ENCODE data around the gene MPV17L2.

MPV17L2 gene

GRCh38 chr19:18191640-18192062, 1.4 kb upstream of the MPV17L2 start:
- Mint-ChIP-seq H3K4me1 (peaks cover 15% of the 10 kb centered on the region), H3K27ac (peak overlapping the region; percentile 91), H3K27me3 (no peaks in the 10 kb centered on the region), H3K4me3 (peak overlapping the region; percentile 77), H3K36me3 (peaks cover 3% of the 10 kb centered on the region), H3K9me3 (no peaks in the 10 kb centered on the region)
- DNase-seq (ENCODE audit: low spot score in 2 of 2) (no peak), ATAC-seq (ENCODE audit: low read depth) (no peak)

- H3K27ac Mint-ChIP-seq, result peak overlapping the region; percentile 91
- H3K4me1 Mint-ChIP-seq, result peaks cover 15% of the 10 kb centered on the region
- H3K27me3 Mint-ChIP-seq, result no peaks in the 10 kb centered on the region
- peaks cover 10% of the 10 kb centered on the region for H3K36me3 Mint-ChIP-seq
- ATAC-seq (ENCODE audit: low read depth), result no peak
- H3K4me3 Mint-ChIP-seq, result peak overlapping the region; percentile 77
- H3K9me3 Mint-ChIP-seq, result no peaks in the 10 kb centered on the region
- DNase-seq (ENCODE audit: low spot score in 2 of 2), result no peak
These were observed 566 bp downstream of the MPV17L2 start for GRCh38 chr19:18193388-18194180.

GRCh38 chr19:18194181-18194530, 1.1 kb downstream of the MPV17L2 start:
- DNase-seq (ENCODE audit: low spot score in 2 of 2) (no peak), ATAC-seq (ENCODE audit: low read depth) (no peak)
- Mint-ChIP-seq H3K4me3 (peak overlapping the region; percentile 77), H3K9me3 (no peaks in the 10 kb centered on the region), H3K27ac (no peak overlapping the region), H3K36me3 (peaks cover 13% of the 10 kb centered on the region), H3K27me3 (no peaks in the 10 kb centered on the region), H3K4me1 (peaks cover 15% of the 10 kb centered on the region)

- H3K4me1 Mint-ChIP-seq, result peaks cover 15% of the 10 kb centered on the region
- peaks cover 13% of the 10 kb centered on the region for H3K36me3 Mint-ChIP-seq
- H3K9me3 Mint-ChIP-seq, result no peaks in the 10 kb centered on the region
- peak; percentile 10 for ATAC-seq (ENCODE audit: low read depth)
- no peaks in the 10 kb centered on the region for H3K27me3 Mint-ChIP-seq
- peak overlapping the region; percentile 77 for H3K4me3 Mint-ChIP-seq
- H3K27ac Mint-ChIP-seq, result peak overlapping the region; percentile 83
- peak in 1 of 2 donors; percentile 46 for DNase-seq (ENCODE audit: low spot score in 2 of 2)
These were observed 1.7 kb downstream of the MPV17L2 start for GRCh38 chr19:18194554-18195238.

GRCh38 chr19:18196511-18196845, 3.5 kb downstream of the MPV17L2 start:
- Mint-ChIP-seq H3K4me3 (peak overlapping the region; percentile 14), H3K27ac (peak overlapping the region; percentile 32), H3K36me3 (peaks cover 15% of the 10 kb centered on the region), H3K9me3 (no peaks in the 10 kb centered on the region), H3K4me1 (peaks cover 16% of the 10 kb centered on the region), H3K27me3 (no peaks in the 10 kb centered on the region)
- ATAC-seq (ENCODE audit: low read depth) (no peak), DNase-seq (ENCODE audit: low spot score in 2 of 2) (no peak)

GRCh38 chr19:18197306-18197705, 4.3 kb downstream of the MPV17L2 start:
- H3K27ac Mint-ChIP-seq, result no peak overlapping the region
- H3K36me3 Mint-ChIP-seq, result peaks cover 17% of the 10 kb centered on the region
- no peak overlapping the region for H3K4me3 Mint-ChIP-seq
- H3K27me3 Mint-ChIP-seq, result no peaks in the 10 kb centered on the region
- H3K4me1 Mint-ChIP-seq, result peaks cover 19% of the 10 kb centered on the region
- DNase-seq (ENCODE audit: low spot score in 2 of 2) (no peak), ATAC-seq (ENCODE audit: low read depth) (no peak)
- no peaks in the 10 kb centered on the region for H3K9me3 Mint-ChIP-seq

GRCh38 chr19:18197941-18198340, 4.9 kb downstream of the MPV17L2 start:
- no peak overlapping the region for H3K4me3 Mint-ChIP-seq
- no peak for DNase-seq (ENCODE audit: low spot score in 2 of 2)
- H3K36me3 Mint-ChIP-seq, result peaks cover 17% of the 10 kb centered on the region
- H3K27me3 Mint-ChIP-seq, result no peaks in the 10 kb centered on the region
- no peak for ATAC-seq (ENCODE audit: low read depth)
- H3K9me3 Mint-ChIP-seq, result no peaks in the 10 kb centered on the region
- H3K4me1 Mint-ChIP-seq, result peaks cover 22% of the 10 kb centered on the region
- H3K27ac Mint-ChIP-seq, result no peak overlapping the region

GRCh38 chr19:18198374-18198773, 5.4 kb downstream of the MPV17L2 start:
- no peak overlapping the region for H3K4me3 Mint-ChIP-seq
- peaks cover 17% of the 10 kb centered on the region for H3K36me3 Mint-ChIP-seq
- H3K27ac Mint-ChIP-seq, result no peak overlapping the region
- no peaks in the 10 kb centered on the region for H3K9me3 Mint-ChIP-seq
- ATAC-seq (ENCODE audit: low read depth), result no peak
- peaks cover 26% of the 10 kb centered on the region for H3K4me1 Mint-ChIP-seq
- no peaks in the 10 kb centered on the region for H3K27me3 Mint-ChIP-seq
- no peak for DNase-seq (ENCODE audit: low spot score in 2 of 2)

GRCh38 chr19:18202397-18202777, 9.4 kb downstream of the MPV17L2 start:
- Mint-ChIP-seq H3K4me3 (peak overlapping the region; percentile 93), H3K9me3 (no peaks in the 10 kb centered on the region), H3K4me1 (peaks cover 16% of the 10 kb centered on the region), H3K27ac (no peak overlapping the region), H3K27me3 (no peaks in the 10 kb centered on the region), H3K36me3 (peaks cover 14% of the 10 kb centered on the region)
- no peak for ATAC-seq (ENCODE audit: low read depth)
- DNase-seq (ENCODE audit: low spot score in 2 of 2), result no peak

GRCh38 chr19:18202778-18203407, 9.9 kb downstream of the MPV17L2 start:
- ATAC-seq (ENCODE audit: low read depth), result no peak
- peaks cover 16% of the 10 kb centered on the region for H3K4me1 Mint-ChIP-seq
- no peaks in the 10 kb centered on the region for H3K9me3 Mint-ChIP-seq
- H3K4me3 Mint-ChIP-seq, result peak overlapping the region; percentile 93
- no peaks in the 10 kb centered on the region for H3K27me3 Mint-ChIP-seq
- peaks cover 13% of the 10 kb centered on the region for H3K36me3 Mint-ChIP-seq
- peak overlapping the region; percentile 94 for H3K27ac Mint-ChIP-seq
- peak in 1 of 2 donors; percentile 18 for DNase-seq (ENCODE audit: low spot score in 2 of 2)

- Mint-ChIP-seq H3K4me3 (peak overlapping the region; percentile 93), H3K36me3 (peaks cover 9% of the 10 kb centered on the region), H3K9me3 (no peaks in the 10 kb centered on the region), H3K27ac (peak overlapping the region; percentile 94), H3K27me3 (no peaks in the 10 kb centered on the region), H3K4me1 (peaks cover 16% of the 10 kb centered on the region)
- ATAC-seq (ENCODE audit: low read depth) (peak; percentile 14), DNase-seq (ENCODE audit: low spot score in 2 of 2) (peak in 1 of 2 donors; percentile 18)
These were observed 10.4 kb downstream of the MPV17L2 start for GRCh38 chr19:18203408-18203862.

GRCh38 chr19:18203863-18204393, 10.9 kb downstream of the MPV17L2 start, which contains the start of gene RAB3A:
Gene RAB3A, minus strand, starts transcription at chr19:18204042. Its CDS starts 1,302 bp downstream, at chr19:18202740.
- DNase-seq (ENCODE audit: low spot score in 2 of 2), result peak; percentile 96 to 97
- H3K27me3 Mint-ChIP-seq, result no peaks in the 10 kb centered on the region
- H3K36me3 Mint-ChIP-seq, result peaks cover 4% of the 10 kb centered on the region
- H3K27ac Mint-ChIP-seq, result peak within 1 kb of the TSS; percentile 94
- H3K4me1 Mint-ChIP-seq, result peaks cover 16% of the 10 kb centered on the region
- peak within 1 kb of the TSS; percentile 93 for H3K4me3 Mint-ChIP-seq
- ATAC-seq (ENCODE audit: low read depth), result peak; percentile 81
- H3K9me3 Mint-ChIP-seq, result no peaks in the 10 kb centered on the region

- H3K36me3 Mint-ChIP-seq, result peaks cover 4% of the 10 kb centered on the region
- peak overlapping the region; percentile 93 for H3K4me3 Mint-ChIP-seq
- H3K9me3 Mint-ChIP-seq, result no peaks in the 10 kb centered on the region
- DNase-seq (ENCODE audit: low spot score in 2 of 2) (peak; percentile 71 to 75), ATAC-seq (ENCODE audit: low read depth) (peak; percentile 6)
- peak overlapping the region; percentile 94 for H3K27ac Mint-ChIP-seq
- H3K27me3 Mint-ChIP-seq, result no peaks in the 10 kb centered on the region
- peaks cover 16% of the 10 kb centered on the region for H3K4me1 Mint-ChIP-seq
These were observed 11.6 kb downstream of the MPV17L2 start for GRCh38 chr19:18204394-18205199.
